BJ (cell line): ENCODE results near the gene LY6G6C. TPM values are rescaled to one million over a fixed set of nuclear protein-coding genes. Genes with fewer than 3 reads are reported as not detected.

Source experiments
- CTCF ChIA-PET: fragments of 350-600 bp; formaldehyde crosslinking; extraction: SDS; loops from one replicate; lab custom pipeline; 2021; ENCODE audit warnings: antibody characterized with exemption, inconsistent platforms; lab: Yijun Ruan, JAX
- POLR2A ChIA-PET: fragments of 300-600 bp; sonication (Branson Sonifier 250); formaldehyde crosslinking; extraction: SDS; loops from one replicate; lab custom pipeline; 2021; ENCODE audit warnings: antibody characterized with exemption; lab: Charles Lee
- DNase-seq: peaks from one replicate; pipeline ENCODE4 v3.0.0-alpha.2; 2011; ENCODE audit warnings: low read depth
- H3K27me3 ChIP-seq: 2 replicates; pipeline ENCODE4 v1.6.0; 2011; ENCODE audit warnings: low read length; ENCODE audit not compliant: control insufficient read depth, insufficient read depth
- H3K36me3 ChIP-seq: 2 replicates; pipeline ENCODE4 v1.5.1; 2011; ENCODE audit warnings: low read length; ENCODE audit not compliant: control insufficient read depth, insufficient read depth
- H3K4me3 ChIP-seq: 2 replicates; pipeline ENCODE4 v1.5.1; 2011; ENCODE audit warnings: low read depth, mild to moderate bottlenecking, control low read depth, low read length
- CTCF ChIP-seq: IDR thresholded peaks from 2 replicates; pipeline ENCODE4 v1.5.1; 2011; ENCODE audit warnings: low read depth, mild to moderate bottlenecking, control low read depth, inconsistent platforms, low read length, moderate library complexity; ENCODE audit not compliant: insufficient read depth
- polyA plus RNA-seq: library from polyadenylated mRNA; depleted of rRNA; stranded (reverse); fragments of >200 nt; gene quantifications from 2 replicates; pipeline ENCODE4 v1.2.3, GENCODE V29; 2011

The LY6G6C gene
- polyA plus RNA-seq, 1 experiment: not detected

GRCh38 chr6:31727034-31727716, 5.6 kb upstream of the LY6G6C start:
- no peak overlapping the region for H3K4me3 ChIP-seq
- TF ChIP-seq CTCF: no peak
- ChIA-PET CTCF (interaction anchor here (0.6 to 4.6 kb wide), 3 partner anchors 16 to 103 kb away, joined by 3 to 28 read pairs (median 4); no protein-coding TSS in a partner anchor), POLR2A (no interaction called here)
- no peak for DNase-seq
- peaks cover 17% of the 10 kb centered on the region for H3K36me3 ChIP-seq
- no peaks in the 10 kb centered on the region for H3K27me3 ChIP-seq

DNA sequence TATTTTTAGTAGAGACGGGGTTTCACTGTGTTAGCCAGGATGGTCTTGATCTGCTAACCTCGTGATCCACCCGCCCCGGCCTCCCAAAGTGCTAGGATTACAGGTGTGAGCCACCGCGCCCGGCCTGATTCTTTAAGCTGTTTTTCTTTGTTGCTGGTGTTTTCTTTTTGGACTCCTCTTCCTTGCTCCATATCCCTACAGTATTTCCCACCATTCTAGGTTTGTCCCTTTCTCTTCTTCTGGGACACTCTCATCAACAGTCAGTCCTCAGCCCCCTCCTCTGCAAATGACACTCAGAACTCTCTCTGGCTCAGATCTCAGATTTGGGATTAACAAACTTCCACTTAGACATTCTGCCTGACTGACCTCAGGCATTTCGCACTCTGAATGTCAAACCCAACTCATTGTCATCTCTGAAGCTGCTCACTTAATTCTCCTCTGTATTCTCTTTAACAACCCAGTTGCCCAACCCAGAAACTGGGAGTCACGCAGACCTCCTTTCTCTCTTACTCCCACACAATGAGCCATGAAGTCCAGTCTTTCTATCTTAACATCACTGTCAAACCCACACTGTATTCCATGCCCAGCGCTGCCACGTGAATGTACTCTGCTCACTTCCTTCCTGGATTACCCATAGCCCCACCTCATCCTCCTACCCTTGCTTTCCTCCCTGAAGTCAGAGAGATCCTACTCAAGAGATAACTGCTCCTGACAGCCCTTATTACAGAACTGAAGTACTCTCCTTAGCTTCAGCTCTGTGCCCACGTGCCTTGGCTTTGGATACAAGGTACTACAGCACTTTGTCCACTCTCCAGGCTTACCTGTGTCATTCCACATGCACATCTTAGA, 4.2 kb upstream of the LY6G6C start:
- no peak for DNase-seq
- peaks cover 10% of the 10 kb centered on the region for H3K36me3 ChIP-seq
- TF ChIP-seq CTCF: no peak
- POLR2A ChIA-PET: no interaction called here
- no peak overlapping the region for H3K4me3 ChIP-seq
- CTCF ChIA-PET: interaction anchor here (0.8 to 1.8 kb wide), 2 partner anchors 9 to 14 kb away, joined by 3 to 4 read pairs; no protein-coding TSS in a partner anchor
- H3K27me3 ChIP-seq: no peaks in the 10 kb centered on the region

DNA sequence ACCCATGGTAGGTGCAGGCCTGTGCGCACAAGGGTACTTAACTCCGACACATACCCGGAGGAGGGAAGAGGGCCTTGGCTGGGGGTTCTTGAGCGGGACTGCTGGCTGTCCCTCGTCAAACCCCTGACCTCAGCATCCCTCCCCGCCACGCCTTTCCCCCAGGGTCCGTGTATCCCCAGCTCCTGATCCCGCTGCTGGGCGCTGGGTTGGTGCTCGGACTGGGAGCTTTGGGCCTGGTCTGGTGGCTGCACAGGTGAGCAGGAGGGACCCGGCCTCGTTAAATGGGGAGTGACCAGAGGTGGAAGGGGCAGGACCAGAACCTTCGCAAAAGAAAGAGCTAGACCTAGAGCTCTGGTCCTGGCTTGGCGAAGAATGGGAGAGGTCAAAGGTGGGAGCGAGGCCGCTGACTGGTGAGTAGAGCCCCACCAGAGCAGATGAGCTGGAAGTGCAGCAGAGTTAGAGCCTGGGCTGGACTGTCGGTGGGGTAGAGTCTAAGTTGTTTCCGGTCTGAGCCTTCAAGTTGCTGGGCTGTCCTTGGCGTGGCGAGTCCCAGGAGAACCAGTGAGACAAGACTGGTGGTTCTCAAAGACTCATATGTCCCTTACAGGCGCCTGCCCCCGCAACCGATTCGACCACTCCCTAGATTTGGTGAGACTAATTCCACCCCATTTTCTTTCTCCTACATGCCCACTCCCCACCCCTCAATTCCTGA, 2.6 kb upstream of the LY6G6C start:
- Histone ChIP-seq H3K4me3 (no peak overlapping the region), H3K27me3 (no peaks in the 10 kb centered on the region; the same call in 1 of the 2 replicates), H3K36me3 (peaks cover 6% of the 10 kb centered on the region)
- ChIA-PET CTCF (interaction anchor here (1.2 to 1.7 kb wide), 2 partner anchors 9 to 45 kb away, joined by 4 to 6 read pairs; partner anchors contain the start of gene LY6G6D), POLR2A (interaction anchor here (0.9 kb wide), 1 partner anchor 472 kb away, joined by 3 read pairs; no protein-coding TSS in a partner anchor)
- TF ChIP-seq CTCF: no peak
- DNase-seq: no peak

DNA sequence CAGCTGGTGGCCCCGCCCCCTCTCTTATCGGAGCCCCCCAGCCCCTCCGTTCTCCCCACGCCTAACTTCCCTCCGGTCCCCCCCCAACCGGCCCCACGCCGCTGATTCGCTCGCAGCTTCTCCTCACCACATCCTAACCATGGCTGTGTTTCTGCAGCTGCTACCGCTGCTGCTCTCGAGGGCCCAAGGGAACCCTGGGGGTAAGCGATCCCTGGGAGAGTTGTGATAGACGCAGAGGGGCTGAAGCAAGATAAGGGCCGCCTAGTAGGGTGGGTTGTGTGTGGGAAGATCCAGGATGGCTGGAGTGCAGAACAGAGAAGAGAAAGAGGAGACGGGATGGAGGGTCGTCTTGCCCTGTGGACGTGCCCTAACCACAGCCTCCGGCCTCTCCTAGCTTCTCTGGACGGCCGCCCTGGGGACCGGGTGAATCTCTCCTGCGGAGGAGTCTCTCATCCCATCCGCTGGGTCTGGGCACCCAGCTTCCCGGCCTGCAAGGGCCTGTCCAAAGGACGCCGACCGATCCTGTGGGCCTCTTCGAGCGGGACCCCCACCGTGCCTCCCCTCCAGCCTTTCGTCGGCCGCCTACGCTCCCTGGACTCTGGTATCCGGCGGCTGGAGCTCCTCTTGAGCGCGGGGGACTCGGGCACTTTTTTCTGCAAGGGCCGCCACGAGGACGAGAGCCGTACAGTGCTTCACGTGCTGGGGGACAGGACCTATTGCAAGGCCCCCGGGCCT, 1.9 kb upstream of the LY6G6C start, which contains the start of gene MPIG6B:
TSS of gene MPIG6B (plus strand) at position 129 of the 735 bp plus-strand sequence. CDS start at position 140, 11 bp downstream.
- ChIA-PET POLR2A (no interaction called here), CTCF (interaction anchor here (1.2 to 1.7 kb wide), 2 partner anchors 9 to 46 kb away, joined by 4 to 6 read pairs; partner anchors contain the start of gene LY6G6D)
- H3K4me3 ChIP-seq: no peak within 1 kb of the TSS
- H3K27me3 ChIP-seq: no peaks in the 10 kb centered on the region; the same call in none of the 2 replicates
- peaks cover 6% of the 10 kb centered on the region for H3K36me3 ChIP-seq
- no peak for TF ChIP-seq CTCF
- no peak for DNase-seq
